LNCaP clone FGC (cell line): Measurements from ENCODE around the gene C1QTNF8.

Source experiments
- DNase-seq: peaks from one replicate; pipeline ENCODE4 v3.0.0-alpha.2; 2011; ENCODE audit warnings: low read depth
- H3K4me3 ChIP-seq: 2 replicates; pipeline ENCODE4 v1.5.1; 2011; ENCODE audit warnings: mild to moderate bottlenecking, low read depth, low read length, control low read depth
- TF ChIP-seq, protein P1 (sequence below): IDR thresholded peaks from 2 replicates; pipeline ENCODE4 v1.5.1; 2012; ENCODE audit warnings: mild to moderate bottlenecking; ENCODE audit not compliant: control insufficient read depth, insufficient read depth; ENCODE audit errors: extremely low read depth

C1QTNF8 gene

DNA sequence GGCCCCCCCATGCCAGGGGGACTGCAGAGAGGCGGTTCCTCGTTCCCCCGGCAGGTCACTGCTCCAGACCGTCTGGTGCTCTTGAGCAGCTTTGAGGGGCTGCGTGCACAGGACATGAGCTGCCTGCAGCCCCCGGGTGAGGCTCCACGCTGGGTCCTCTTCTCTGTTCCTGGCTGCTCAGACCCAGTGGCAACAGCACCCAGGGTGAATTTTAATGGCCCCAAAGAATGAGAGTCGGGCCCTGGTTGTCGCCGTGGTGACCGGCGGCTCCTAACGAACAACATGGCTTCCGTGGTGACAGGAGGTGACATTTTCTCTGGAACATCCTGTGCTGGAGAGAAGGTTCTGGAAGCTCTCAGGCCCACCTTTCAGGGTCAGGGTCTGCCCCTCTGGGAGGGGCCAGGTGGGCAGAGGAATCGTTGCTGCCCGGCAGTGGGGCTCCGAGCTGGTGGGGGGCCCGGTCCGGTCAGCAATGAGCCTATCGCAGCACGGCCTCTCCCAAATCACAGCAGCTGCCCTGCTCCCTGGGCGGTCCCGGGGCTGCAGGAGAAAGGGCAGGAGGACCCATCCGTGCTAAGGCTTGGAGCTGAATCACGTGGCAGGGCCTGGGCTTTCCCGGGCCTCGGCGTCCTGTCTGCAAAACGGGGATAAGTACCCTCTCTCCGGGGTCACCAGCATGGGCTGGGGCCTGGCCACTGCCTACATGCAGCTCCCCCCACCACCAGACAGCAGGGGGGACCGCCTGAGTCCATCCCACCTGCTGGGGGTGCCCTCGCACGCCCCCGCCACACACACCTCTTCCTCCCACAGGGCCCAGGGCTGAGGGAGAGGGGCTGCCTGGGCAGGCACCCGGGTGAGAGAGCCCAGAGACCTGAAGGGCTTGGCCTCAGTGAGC is 3.4 kb upstream of the C1QTNF8 start:
- DNase-seq: no peak
- TF ChIP-seq, protein P1, sequence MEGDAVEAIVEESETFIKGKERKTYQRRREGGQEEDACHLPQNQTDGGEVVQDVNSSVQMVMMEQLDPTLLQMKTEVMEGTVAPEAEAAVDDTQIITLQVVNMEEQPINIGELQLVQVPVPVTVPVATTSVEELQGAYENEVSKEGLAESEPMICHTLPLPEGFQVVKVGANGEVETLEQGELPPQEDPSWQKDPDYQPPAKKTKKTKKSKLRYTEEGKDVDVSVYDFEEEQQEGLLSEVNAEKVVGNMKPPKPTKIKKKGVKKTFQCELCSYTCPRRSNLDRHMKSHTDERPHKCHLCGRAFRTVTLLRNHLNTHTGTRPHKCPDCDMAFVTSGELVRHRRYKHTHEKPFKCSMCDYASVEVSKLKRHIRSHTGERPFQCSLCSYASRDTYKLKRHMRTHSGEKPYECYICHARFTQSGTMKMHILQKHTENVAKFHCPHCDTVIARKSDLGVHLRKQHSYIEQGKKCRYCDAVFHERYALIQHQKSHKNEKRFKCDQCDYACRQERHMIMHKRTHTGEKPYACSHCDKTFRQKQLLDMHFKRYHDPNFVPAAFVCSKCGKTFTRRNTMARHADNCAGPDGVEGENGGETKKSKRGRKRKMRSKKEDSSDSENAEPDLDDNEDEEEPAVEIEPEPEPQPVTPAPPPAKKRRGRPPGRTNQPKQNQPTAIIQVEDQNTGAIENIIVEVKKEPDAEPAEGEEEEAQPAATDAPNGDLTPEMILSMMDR: no peak
- no peak overlapping the region for H3K4me3 ChIP-seq

DNA sequence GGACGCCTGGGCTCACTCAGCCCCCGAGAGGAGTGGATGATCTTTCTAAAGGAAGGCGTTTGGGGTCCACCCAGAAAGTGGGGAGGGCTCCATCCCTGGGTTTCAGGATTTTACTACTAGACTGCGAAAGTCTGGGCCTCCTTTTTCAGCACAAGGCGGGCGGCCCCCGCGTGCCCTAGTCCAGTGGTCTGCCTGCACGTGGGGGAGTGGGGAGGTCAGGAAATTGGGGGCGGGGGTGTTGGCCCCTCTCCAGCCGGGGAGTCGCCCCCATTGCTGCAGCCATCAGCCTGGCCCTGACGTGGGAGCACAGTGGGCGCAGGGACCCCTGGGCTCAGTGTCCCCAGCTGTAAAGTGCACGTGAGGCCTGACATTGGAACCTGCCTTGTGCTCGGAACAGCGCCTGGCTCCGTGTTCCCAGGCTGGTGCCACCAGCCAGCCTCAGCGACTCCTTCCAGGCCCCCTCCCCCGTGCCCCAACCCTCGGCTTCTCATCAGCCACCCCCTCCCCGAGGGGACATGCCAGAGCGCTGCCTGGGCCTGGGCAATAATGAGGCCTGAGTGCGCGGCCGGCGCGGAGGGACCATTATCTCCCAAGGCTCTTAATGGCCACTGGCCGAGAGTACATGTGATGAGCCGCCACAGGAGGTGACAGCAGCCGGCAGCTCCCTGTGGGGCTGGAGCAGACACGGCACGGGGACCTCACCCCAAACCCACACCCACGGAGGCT is 2.4 kb upstream of the C1QTNF8 start:
- TF ChIP-seq, protein P1: no peak
- H3K4me3 ChIP-seq: no peak overlapping the region
- no peak for DNase-seq

DNA sequence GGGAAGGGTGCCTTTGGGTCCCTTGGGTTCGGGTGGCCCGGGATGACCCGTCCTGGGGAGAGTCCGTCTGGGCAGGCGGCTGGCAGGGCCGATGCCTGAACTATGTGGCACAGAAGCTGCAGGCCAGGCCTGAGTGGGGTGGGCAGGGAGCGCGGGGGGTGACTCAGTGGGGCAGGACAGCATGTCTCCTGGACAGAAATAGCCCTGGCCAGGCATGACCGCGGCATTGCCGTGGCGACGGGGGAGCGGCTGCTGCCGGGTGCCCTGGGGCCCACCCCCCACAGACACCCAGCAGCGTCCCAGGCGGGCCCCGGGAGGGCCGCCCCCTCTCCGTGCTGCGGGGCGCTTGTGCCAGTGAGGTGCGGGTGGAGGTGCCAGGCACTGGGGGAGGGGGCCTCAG is 1.8 kb upstream of the C1QTNF8 start:
- no peak for DNase-seq
- TF ChIP-seq, protein P1: no peak
- no peak overlapping the region for H3K4me3 ChIP-seq

DNA sequence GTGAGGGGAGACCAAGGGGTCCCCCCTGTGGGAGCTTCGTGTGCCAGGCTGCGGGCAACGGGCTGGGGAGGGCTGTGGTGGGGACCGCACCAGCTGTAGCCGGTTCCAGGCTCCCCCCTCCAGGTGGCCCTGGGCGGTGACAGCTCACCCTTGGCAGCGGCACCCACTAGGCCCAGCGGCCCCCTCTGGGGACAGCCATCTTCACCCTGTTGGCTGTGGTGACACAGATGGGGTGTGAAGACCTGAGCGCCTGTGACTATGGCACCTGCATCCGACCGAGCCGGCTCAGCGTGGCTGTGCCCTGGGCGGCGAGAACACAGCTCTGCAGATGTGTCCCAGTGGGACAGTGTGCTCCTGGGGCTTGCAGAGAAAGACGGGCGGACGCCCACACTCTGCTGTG is 1.1 kb upstream of the C1QTNF8 start:
- DNase-seq: no peak
- no peak overlapping the region for H3K4me3 ChIP-seq
- TF ChIP-seq, protein P1: no peak

DNA sequence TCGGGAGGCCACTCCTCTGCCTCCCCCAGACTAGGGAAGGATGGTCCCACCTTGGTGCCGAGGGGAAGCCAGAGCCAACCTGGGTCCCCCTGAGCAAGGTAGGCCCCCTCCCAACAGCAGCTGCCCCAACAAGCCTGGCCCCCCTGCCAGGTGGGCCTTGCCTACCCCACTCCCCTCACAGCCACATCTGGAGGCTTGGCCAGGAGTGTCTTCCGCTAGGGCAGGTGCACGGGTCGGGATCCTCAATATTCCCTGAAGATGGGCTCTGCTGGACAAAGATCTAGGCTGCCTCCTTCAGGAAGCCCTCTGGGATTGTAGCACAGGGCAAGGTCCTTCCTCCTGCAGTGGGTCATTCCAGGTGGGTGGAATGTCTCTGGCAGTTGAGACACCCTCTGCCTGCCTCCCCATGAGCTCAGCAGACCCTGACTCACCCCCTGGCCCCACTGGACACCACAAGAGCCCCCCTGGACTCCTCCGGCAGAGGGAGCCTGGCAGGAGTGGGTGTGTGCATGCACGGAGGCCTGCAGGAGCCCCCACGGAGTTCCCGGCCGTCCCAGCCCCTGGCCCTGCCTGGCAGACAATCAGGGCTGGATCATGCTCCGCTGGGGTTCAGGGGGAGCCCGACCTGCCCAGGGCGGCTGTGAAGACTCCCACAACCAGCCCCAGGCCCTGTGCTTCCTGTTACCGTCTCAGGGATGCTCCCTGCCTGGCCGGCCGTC is 435 bp downstream of the C1QTNF8 start:
- no peak for DNase-seq
- TF ChIP-seq, protein P1: no peak
- no peak overlapping the region for H3K4me3 ChIP-seq

DNA sequence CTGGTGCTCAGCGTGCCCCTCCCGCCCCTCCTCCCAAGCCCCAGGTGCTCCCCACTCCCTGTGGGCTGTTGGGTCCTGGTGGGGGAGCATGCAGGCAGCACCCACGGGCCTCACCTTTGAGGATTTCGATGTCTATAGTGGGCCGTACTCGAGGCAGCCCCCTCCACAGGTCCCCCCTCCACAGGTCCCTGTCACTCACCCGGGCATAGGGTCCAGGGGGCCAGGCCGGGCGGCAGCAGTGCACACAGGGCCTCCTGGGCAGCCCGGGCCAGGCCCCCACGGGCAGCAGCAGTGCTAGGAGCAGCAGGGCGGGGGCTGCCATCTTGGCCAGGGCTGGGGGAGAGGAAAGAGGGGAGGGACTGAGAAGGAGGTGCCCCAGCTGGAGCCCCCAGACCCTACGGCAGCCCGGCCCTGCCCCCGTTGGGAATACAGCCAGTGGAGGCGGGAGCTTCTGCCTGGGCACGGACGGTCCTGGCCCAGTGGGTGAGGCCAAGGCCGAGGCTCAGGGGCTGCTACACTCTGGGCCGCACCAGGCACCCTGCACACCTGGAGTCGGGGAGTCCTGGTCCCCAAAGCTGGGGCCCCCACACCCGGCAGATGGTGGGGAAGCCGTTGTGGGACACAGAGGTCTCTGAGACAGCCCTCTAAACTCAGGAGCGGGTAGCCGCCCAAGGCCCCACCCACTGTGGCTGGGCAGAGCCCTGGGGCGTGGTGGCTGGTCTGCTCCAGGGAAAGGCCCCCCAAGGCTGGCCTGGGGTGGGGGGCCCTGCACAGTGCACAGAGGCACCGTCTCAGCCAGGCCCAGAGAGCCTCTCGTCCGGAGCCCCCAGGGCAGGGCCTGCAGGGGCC is 1.2 kb downstream of the C1QTNF8 start:
- no peak overlapping the region for H3K4me3 ChIP-seq
- TF ChIP-seq, protein P1: no peak
- DNase-seq: no peak
